ENCODE results near the gene MICAL2.

DNA sequence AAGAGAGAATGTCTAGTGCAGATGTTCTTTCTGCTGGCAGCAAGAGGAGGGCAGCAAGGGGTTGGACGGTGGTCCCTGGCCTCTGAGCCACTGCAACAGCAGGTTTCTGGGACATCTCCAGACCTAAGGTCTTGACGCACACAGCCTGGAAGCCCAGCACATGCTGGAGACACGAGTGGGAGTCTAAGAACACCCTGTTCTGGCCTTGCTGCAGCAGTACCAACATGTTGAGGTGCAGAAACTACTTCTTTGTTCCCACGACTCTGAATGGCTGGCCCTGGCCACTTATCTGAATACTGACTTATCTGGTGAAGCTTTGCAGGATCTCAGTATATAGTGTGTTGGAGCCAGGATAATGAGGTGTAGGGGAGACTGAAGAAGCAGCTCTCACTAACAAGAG lies 6.8 kb downstream of the MICAL2 start:
- TF ChIP-seq ZFP30 (CRISPR knock-in tag; IDR thresholded peaks at IDR 0.05) (no peak), ZNF565 (CRISPR knock-in tag; conservative IDR thresholded peaks at IDR 0.05; ENCODE audit: low read depth) (no peak), SNAI2 (CRISPR knock-in tag; IDR thresholded peaks at IDR 0.05) (no peak), ZC3H10 (CRISPR knock-in tag; IDR thresholded peaks at IDR 0.05) (no peak), RARB (CRISPR knock-in tag; IDR thresholded peaks at IDR 0.05) (no peak), ZNF70 (CRISPR knock-in tag; IDR thresholded peaks at IDR 0.05) (no peak), ESRRG (CRISPR knock-in tag; IDR thresholded peaks at IDR 0.05) (no peak)
- TF ChIP-seq, protein P1, sequence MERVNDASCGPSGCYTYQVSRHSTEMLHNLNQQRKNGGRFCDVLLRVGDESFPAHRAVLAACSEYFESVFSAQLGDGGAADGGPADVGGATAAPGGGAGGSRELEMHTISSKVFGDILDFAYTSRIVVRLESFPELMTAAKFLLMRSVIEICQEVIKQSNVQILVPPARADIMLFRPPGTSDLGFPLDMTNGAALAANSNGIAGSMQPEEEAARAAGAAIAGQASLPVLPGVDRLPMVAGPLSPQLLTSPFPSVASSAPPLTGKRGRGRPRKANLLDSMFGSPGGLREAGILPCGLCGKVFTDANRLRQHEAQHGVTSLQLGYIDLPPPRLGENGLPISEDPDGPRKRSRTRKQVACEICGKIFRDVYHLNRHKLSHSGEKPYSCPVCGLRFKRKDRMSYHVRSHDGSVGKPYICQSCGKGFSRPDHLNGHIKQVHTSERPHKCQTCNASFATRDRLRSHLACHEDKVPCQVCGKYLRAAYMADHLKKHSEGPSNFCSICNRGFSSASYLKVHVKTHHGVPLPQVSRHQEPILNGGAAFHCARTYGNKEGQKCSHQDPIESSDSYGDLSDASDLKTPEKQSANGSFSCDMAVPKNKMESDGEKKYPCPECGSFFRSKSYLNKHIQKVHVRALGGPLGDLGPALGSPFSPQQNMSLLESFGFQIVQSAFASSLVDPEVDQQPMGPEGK (CRISPR knock-in tag; IDR thresholded peaks at IDR 0.05; ENCODE audit: borderline replicate concordance), result no peak
